B cell (primary cell): ENCODE measurements around the gene NCAPH2. TPM values are rescaled to one million over a fixed set of nuclear protein-coding genes. Genes with fewer than 3 reads are reported as not detected.
A peak's percentile ranks its signal among the peaks of the same experiment; 100 is the strongest.

ENCODE experiments used
- ATAC-seq: fragments of 200-7000 bp; cut with Tn5 transposase; one replicate; pipeline ENCODE4 v1.10.0; 2021; ENCODE audit warnings: low read depth, mild to moderate bottlenecking, moderate number of reproducible peaks, moderate library complexity
- CTCF ChIA-PET: fragments of 350-600 bp; sonication (Branson Sonifier 250); formaldehyde crosslinking; loops from one replicate; lab custom pipeline; 2021; ENCODE audit warnings: antibody characterized with exemption, inconsistent platforms; lab: Charles Lee
- POLR2A ChIA-PET: fragments of 350-600 bp; sonication (Branson Sonifier 250); formaldehyde crosslinking; loops from one replicate; lab custom pipeline; 2021; ENCODE audit warnings: antibody characterized with exemption; lab: Charles Lee
- DNase-seq: peaks from one replicate; pipeline ENCODE4 v3.0.0; 2013
- H2AFZ ChIP-seq: 2 replicates; pipeline ENCODE4 v1.6.1; 2012; ENCODE audit warnings: mild to moderate bottlenecking, low read depth, low read length; ENCODE audit not compliant: insufficient read depth, poor library complexity, severe bottlenecking
- H3K27ac ChIP-seq, 2 donors: 1 replicate in 1 of 2; 2 replicates in 1 of 2; pipeline ENCODE4 v1.5.1; 2012 to 2013; ENCODE audit warnings: low read length in 2 of 2, mild to moderate bottlenecking in 2 of 2, moderate library complexity in 1 of 2
- H3K27me3 ChIP-seq, 4 experiments: fragments of 200-600 bp in 1 of 4; sonication (generic) in 1 of 4; replicated peaks in 1 of 4; 1 replicate in 2 of 4; 2 replicates in 2 of 4; pipeline versions ENCODE4 v1.6.1 to v1.7.0; 2013 to 2016; ENCODE audit warnings: low read length in 3 of 4, mild to moderate bottlenecking in 2 of 4, mixed read lengths in 1 of 4, moderate library complexity in 1 of 4; ENCODE audit not compliant: insufficient read depth in 4 of 4, control insufficient read depth in 3 of 4; ENCODE audit errors: control extremely low read depth in 1 of 4
- H3K36me3 ChIP-seq, 2 experiments: replicated peaks in 1 of 2; 1 replicate in 1 of 2; 2 replicates in 1 of 2; pipeline versions ENCODE4 v1.6.1 to v1.7.1; 2013; ENCODE audit warnings: low read length in 1 of 2; ENCODE audit not compliant: insufficient read depth in 2 of 2, control insufficient read depth in 1 of 2; ENCODE audit errors: control extremely low read depth in 1 of 2, extremely low read depth in 1 of 2
- H3K4me1 ChIP-seq, 2 donors: fragments of 200-600 bp in 1 of 2; sonication (generic) in 1 of 2; 1 replicate in 1 of 2; 2 replicates in 1 of 2; pipeline versions ENCODE4 v1.5.1 to v1.6.1; 2013 to 2017; ENCODE audit warnings: low read length in 2 of 2; ENCODE audit not compliant: control insufficient read depth in 2 of 2, insufficient read depth in 2 of 2
- H3K4me2 ChIP-seq: replicated peaks from 2 replicates; pipeline ENCODE3; 2012; ENCODE audit warnings: mild to moderate bottlenecking, low read depth, low read length; ENCODE audit not compliant: poor library complexity, severe bottlenecking
- H3K4me3 ChIP-seq, 5 experiments: fragments of 200-600 bp in 1 of 5; sonication (generic) in 1 of 5; 1 replicate in 3 of 5; 2 replicates in 2 of 5; pipeline versions ENCODE4 v1.5.1 to v1.7.0; 2011 to 2016; ENCODE audit warnings: low read length in 4 of 5, mild to moderate bottlenecking in 4 of 5, low read depth in 2 of 5, control low read depth in 1 of 5, moderate library complexity in 1 of 5; ENCODE audit not compliant: insufficient read depth in 1 of 5; ENCODE audit errors: control extremely low read depth in 1 of 5, extremely low read depth in 1 of 5
- H3K79me2 ChIP-seq: fragments of 200-600 bp; sonication (generic); one replicate; pipeline ENCODE4 v1.6.0; 2016; ENCODE audit warnings: low read length; ENCODE audit not compliant: control insufficient read depth, insufficient read depth
- H3K9ac ChIP-seq: fragments of 200-600 bp; sonication (generic); 2 replicates; pipeline ENCODE4 v1.6.1; 2017; ENCODE audit warnings: mild to moderate bottlenecking, low read length, moderate library complexity
- H3K9me3 ChIP-seq, 3 donors: one replicate each; pipeline versions ENCODE4 v1.6.1 to v1.7.1; 2013; ENCODE audit warnings: low read length in 2 of 3; ENCODE audit not compliant: control insufficient read depth in 2 of 3, insufficient read depth in 1 of 3; ENCODE audit errors: control extremely low read depth in 1 of 3
- H4K20me1 ChIP-seq: 2 replicates; pipeline ENCODE4 v1.6.0; 2012; ENCODE audit warnings: mild to moderate bottlenecking, low read length; ENCODE audit not compliant: insufficient read depth, control insufficient read depth, poor library complexity, severe bottlenecking
- H3K27ac Mint-ChIP-seq: one replicate; pipeline ENCODE4 v1.8.0; 2021; ENCODE audit warnings: mixed read lengths
- H3K27me3 Mint-ChIP-seq: one replicate; pipeline ENCODE4 v1.8.0; 2021; ENCODE audit warnings: mixed read lengths
- H3K4me1 Mint-ChIP-seq: one replicate; pipeline ENCODE4 v1.8.0; 2021; ENCODE audit warnings: mixed read lengths
- H3K4me3 Mint-ChIP-seq: one replicate; pipeline ENCODE4 v1.8.0; 2021; ENCODE audit warnings: mixed read lengths
- H3K9me3 Mint-ChIP-seq: one replicate; pipeline ENCODE4 v1.8.0; 2022; ENCODE audit warnings: mixed read lengths; ENCODE audit not compliant: insufficient read depth
- CTCF ChIP-seq: fragments of 200-600 bp; IDR thresholded peaks from one replicate; pipeline ENCODE4 v1.8.0; 2022; ENCODE audit warnings: antibody characterized with exemption, mild to moderate bottlenecking
- EZH2 ChIP-seq: IDR thresholded peaks from 2 replicates; pipeline ENCODE4 v1.6.1; 2012; ENCODE audit warnings: borderline replicate concordance, low read depth, mild to moderate bottlenecking, moderate library complexity, low read length; ENCODE audit not compliant: insufficient read depth, poor library complexity, severe bottlenecking
- WGBS: methylation state at CpG from one replicate; pipeline ENCODE4 v1.1.5; 2013; ENCODE audit warnings: missing lambda C conversion rate; ENCODE audit not compliant: insufficient coverage; 5-methylcytosine and 5-hydroxymethylcytosine counted together
- intact Hi-C: fragments of 100-400 bp; cut with micrococcal nuclease; formaldehyde crosslinking; loops from one replicate; pipeline ENCODE4 v1.10.0; 2022
- polyA plus RNA-seq: library from polyadenylated mRNA; depleted of rRNA; stranded (reverse); fragments of >200 nt; gene quantifications from 2 replicates; pipeline ENCODE4 v1.2.3, GENCODE V29; 2012
- total RNA-seq, 2 donors: library from RNA; stranded (reverse); fragments of 120-200 nt in 1 of 2; gene quantifications; 1 replicate in 1 of 2; 2 replicates in 1 of 2; pipeline versions ENCODE4 v1.2.3 to v1.2.4, GENCODE V29; 2013 to 2022

Gene NCAPH2
- total and polyA plus RNA-seq, 2 donors (not counting 1 experiment from before 2014, with no cell fraction given) = 47.1 to 76.9 TPM

- no peak overlapping the region for H3K4me3 Mint-ChIP-seq
- Histone ChIP-seq H2AFZ (no peak overlapping the region), H3K4me1 (peaks cover 3 to 10% of the 10 kb centered on the region in 2 donors), H4K20me1 (no peaks in the 10 kb centered on the region), H3K4me2 (no peak overlapping the region), H3K27me3 (no peaks in the 10 kb centered on the region), H3K79me2 (no peaks in the 10 kb centered on the region), H3K9me3 (no peaks in the 10 kb centered on the region), H3K9ac (no peak overlapping the region), H3K4me3 (no peak overlapping the region), H3K27ac (no peak overlapping the region), H3K36me3 (peaks cover 0 to 13% of the 10 kb centered on the region in 2 experiments)
- POLR2A ChIA-PET = interaction anchor here (0.5 to 1.2 kb wide), 6 partner anchors 26 to 257 kb away, joined by 3 to 11 read pairs (median 3); partner anchors contain the start of gene HDAC10
- WGBS = 45% methylated on average over 8 of the region's 13 CpGs
- intact Hi-C loops = loop anchor here (1.0 to 2.0 kb wide), 5 partner anchors 28 to 257 kb away; no protein-coding TSS in a partner anchor
- peaks cover 4% of the 10 kb centered on the region for H3K4me1 Mint-ChIP-seq
- no peak overlapping the region for H3K27ac Mint-ChIP-seq
- CTCF ChIA-PET = interaction anchor here (0.7 to 5.4 kb wide), 43 partner anchors 10 to 259 kb away, joined by 3 to 42 read pairs (median 6); partner anchors contain the start of genes DENND6B, HDAC10, LMF2 and NCAPH2
- H3K9me3 Mint-ChIP-seq = no peaks in the 10 kb centered on the region
- TF ChIP-seq EZH2 = no peak
- TF ChIP-seq CTCF = peak; percentile 73
- ATAC-seq = peak; percentile 94
- peak; percentile 80 for DNase-seq
- no peaks in the 10 kb centered on the region for H3K27me3 Mint-ChIP-seq
These were observed 9.6 kb upstream of the NCAPH2 start for GRCh38 chr22:50498322-50498890.

DNA sequence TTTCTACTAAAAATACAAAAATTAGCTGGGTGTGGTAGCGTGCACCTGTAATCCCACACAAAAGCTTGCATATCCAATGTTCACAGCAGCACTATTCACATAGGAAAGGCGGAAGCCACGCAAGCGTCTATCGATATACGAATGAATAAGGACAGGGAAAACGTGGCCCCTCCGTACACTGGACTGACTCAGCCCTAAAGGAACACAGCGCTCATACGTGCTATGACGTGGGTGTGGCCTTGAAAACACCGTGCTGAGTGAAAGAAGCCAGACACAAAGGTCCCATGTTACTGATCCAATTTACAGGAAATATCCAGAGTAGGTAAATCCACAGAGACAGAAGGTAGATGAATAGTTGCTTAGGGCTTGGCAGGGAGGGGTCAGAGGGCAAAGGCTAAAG is 7.6 kb upstream of the NCAPH2 start:
- 100% methylated on average over 11 of the region's 12 CpGs for WGBS
- no peak overlapping the region for H3K4me3 ChIP-seq
- DNase-seq = peak; percentile 8
- no peak for TF ChIP-seq EZH2
- no peak for TF ChIP-seq CTCF
- ChIA-PET POLR2A (interaction anchor here (0.7 kb wide), 1 partner anchor 50 kb away, joined by 3 read pairs; no protein-coding TSS in a partner anchor), CTCF (interaction anchor here (0.8 to 4.6 kb wide), 5 partner anchors 10 to 62 kb away, joined by 4 to 40 read pairs (median 9); partner anchors contain the start of genes SCO2 and SYCE3)
- H3K36me3 ChIP-seq = peaks cover 0 to 24% of the 10 kb centered on the region in 2 experiments
- intact Hi-C loops = no loop called here
- H3K4me3 Mint-ChIP-seq = no peak overlapping the region
- peaks cover 6% of the 10 kb centered on the region for H3K79me2 ChIP-seq
- H3K27ac ChIP-seq = no peak overlapping the region
- H3K27me3 Mint-ChIP-seq = no peaks in the 10 kb centered on the region
- H2AFZ ChIP-seq = no peak overlapping the region
- peaks cover 3 to 10% of the 10 kb centered on the region in 2 donors for H3K4me1 ChIP-seq
- H3K27ac Mint-ChIP-seq = no peak overlapping the region
- no peak for ATAC-seq
- H3K9me3 Mint-ChIP-seq = no peaks in the 10 kb centered on the region
- peaks cover 10% of the 10 kb centered on the region for H4K20me1 ChIP-seq
- H3K4me2 ChIP-seq = no peak overlapping the region
- H3K9me3 ChIP-seq = no peaks in the 10 kb centered on the region
- H3K9ac ChIP-seq = no peak overlapping the region
- peaks cover 4% of the 10 kb centered on the region for H3K4me1 Mint-ChIP-seq
- no peaks in the 10 kb centered on the region for H3K27me3 ChIP-seq
